ENCODE measurements around the gene COL6A2. TPM values are rescaled to one million over a fixed set of nuclear protein-coding genes. Genes with fewer than 3 reads are reported as not detected.

The COL6A2 gene
- total and polyA plus RNA-seq, 2 of the 4 experiments (the other 2 are of a cell fraction), result 208 to 1,065 TPM

- CTCF ChIA-PET, result interaction anchor here (0.6 kb wide), 1 partner anchor 202 kb away, joined by 3 read pairs; no protein-coding TSS in a partner anchor
- WGBS, 2 experiments (ENCODE audit: extremely low coverage in 2 of 2, insufficient read length in 1 of 2), result 87% methylated on average over 5 of the region's 15 CpGs; no CpG with 5 or more reads in 1 of the 2 experiments
These were observed 60.1 kb downstream of the COL6A2 start for GRCh38 chr21:46157987-46158451.

More at GRCh38 chr21:46157987-46158451, 60.1 kb downstream of the COL6A2 start:
- Histone ChIP-seq H3K36me3 (ENCODE audit: control insufficient read depth, insufficient read depth, low read length) (peaks cover 4% of the 10 kb centered on the region; the same call in 1 of the 2 replicates), H3K4me1 (ENCODE audit: control insufficient read depth, insufficient read depth, low read length) (peaks cover 2% of the 10 kb centered on the region), H3K4me3 (ENCODE audit: insufficient read depth, low read depth, low read length) (no peak overlapping the region), H3K14ac (replicated peaks; ENCODE audit: low read depth, low read length) (no peak overlapping the region), H4K20me1 (ENCODE audit: insufficient read depth, low read length) (no peaks in the 10 kb centered on the region), H3K4ac (ENCODE audit: low read depth, low read length) (no peak overlapping the region), H3K56ac (ENCODE audit: extremely low read depth, insufficient read depth, low read length) (no peak overlapping the region), H2BK120ac (ENCODE audit: low read depth, low read length) (no peak overlapping the region), H3K79me1 (ENCODE audit: low read depth in 1 of 2, low read length in 2 of 2) (no peaks in the 10 kb centered on the region), H3K23ac (ENCODE audit: low read depth, low read length) (no peak overlapping the region), H3K27ac (ENCODE audit: insufficient read depth, low read length) (no peak overlapping the region), H3K9me3 (ENCODE audit: control insufficient read depth, insufficient read depth, low read length) (peaks cover 2% of the 10 kb centered on the region; the same call in 1 of the 2 replicates), H3K27me3 (ENCODE audit: control insufficient read depth, insufficient read depth, low read length) (no peaks in the 10 kb centered on the region), H3K9me1 (ENCODE audit: insufficient read depth, low read length) (0 out of 2 replicates have a peak, but pooled peaks cover 3% of the 10 kb centered on the region), H2AK9ac (replicated peaks; ENCODE audit: low read depth, low read length, poor library complexity) (no peak overlapping the region), H2BK15ac (ENCODE audit: low read depth, low read length) (no peak overlapping the region), H2BK20ac (ENCODE audit: low read depth, low read length) (no peak overlapping the region), H2AK5ac (ENCODE audit: low read depth, low read length) (no peak overlapping the region), H3K18ac (ENCODE audit: low read depth, low read length) (no peak overlapping the region), H4K5ac (ENCODE audit: low read depth, low read length) (no peak overlapping the region), H4K91ac (ENCODE audit: insufficient read depth, low read depth, low read length) (no peak overlapping the region), H4K8ac (ENCODE audit: low read depth in 2 of 2, low read length in 2 of 2) (no peak overlapping the region), H2BK5ac (ENCODE audit: low read depth, low read length, poor library complexity, severe bottlenecking) (no peak overlapping the region), H2AFZ (replicated peaks; ENCODE audit: low read length, poor library complexity) (no peak overlapping the region), H3K4me2 (ENCODE audit: low read depth, low read length) (no peak overlapping the region), H3K9ac (ENCODE audit: low read depth, low read length) (no peak overlapping the region)
- TF ChIP-seq ELK1 (IDR thresholded peaks at IDR 0.05; ENCODE audit: borderline replicate concordance, low read depth, low read length) (no peak), RFX5 (IDR thresholded peaks at IDR 0.05; ENCODE audit: low read depth, low read length) (no peak), POLR2A (IDR thresholded peaks at IDR 0.05; ENCODE audit: low read depth, low read length) (no peak), MAZ (IDR thresholded peaks at IDR 0.05; ENCODE audit: borderline replicate concordance, low read depth, low read length) (no peak), CHD1 (IDR thresholded peaks at IDR 0.05; ENCODE audit: low read depth, low read length) (no peak), MAFK (IDR thresholded peaks at IDR 0.05; ENCODE audit: low read depth, low read length) (no peak), CEBPB (IDR thresholded peaks at IDR 0.05; ENCODE audit: low read depth, low read length) (no peak), RCOR1 (IDR thresholded peaks at IDR 0.05; ENCODE audit: insufficient replicate concordance, low read length) (no peak), RAD21 (IDR thresholded peaks at IDR 0.05; ENCODE audit: low read length) (no peak), BHLHE40 (IDR thresholded peaks at IDR 0.05; ENCODE audit: low read depth, low read length) (no peak), FOS (IDR thresholded peaks at IDR 0.05; ENCODE audit: low read depth, low read length) (no peak), MXI1 (IDR thresholded peaks at IDR 0.05; ENCODE audit: borderline replicate concordance, low read depth, low read length) (no peak), CTCF (conservative IDR thresholded peaks at IDR 0.05; ENCODE audit: low read depth, low read length) (no peak)
- TF ChIP-seq, protein P1, sequence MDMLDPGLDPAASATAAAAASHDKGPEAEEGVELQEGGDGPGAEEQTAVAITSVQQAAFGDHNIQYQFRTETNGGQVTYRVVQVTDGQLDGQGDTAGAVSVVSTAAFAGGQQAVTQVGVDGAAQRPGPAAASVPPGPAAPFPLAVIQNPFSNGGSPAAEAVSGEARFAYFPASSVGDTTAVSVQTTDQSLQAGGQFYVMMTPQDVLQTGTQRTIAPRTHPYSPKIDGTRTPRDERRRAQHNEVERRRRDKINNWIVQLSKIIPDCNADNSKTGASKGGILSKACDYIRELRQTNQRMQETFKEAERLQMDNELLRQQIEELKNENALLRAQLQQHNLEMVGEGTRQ (IDR thresholded peaks at IDR 0.05; ENCODE audit: low read depth, low read length), result no peak
- dilution Hi-C loops (cut with HindIII; ENCODE audit: low sequenced_read_pairs, unreplicated experiment) (no loop called here), in situ Hi-C loops (cut with MboI; ENCODE audit: low sequenced_read_pairs) (no loop called here), intact Hi-C loops (cut with micrococcal nuclease) (no loop called here)
- DNase-seq, result no peak
- no TSS peak for BruUV-seq (replicated peaks)
- no peak for ATAC-seq (ENCODE audit: low read depth)
- POLR2A ChIA-PET (ENCODE audit: unreplicated experiment), result no interaction called here
